Testis (tissue), 2 donors: ENCODE measurements around the gene ELL2.

Experiments used
- POLR2A ChIP-seq: fragments of 450-650 bp; IDR thresholded peaks from one replicate; pipeline ENCODE4 v1.6.1; 2017; ENCODE audit warnings: antibody characterized with exemption, mild to moderate bottlenecking, moderate library complexity
- TF ChIP-seq, protein P1 (sequence below), 3 experiments: fragments of 450-650 bp in 2 of 3; fragments of 200-600 bp in 1 of 3; sonication (generic) in 1 of 3; IDR thresholded peaks; one replicate each; pipeline ENCODE4 v1.5.1; 2016 to 2019; ENCODE audit warnings: antibody characterized with exemption in 3 of 3, mild to moderate bottlenecking in 2 of 3, moderate library complexity in 1 of 3

DNA sequence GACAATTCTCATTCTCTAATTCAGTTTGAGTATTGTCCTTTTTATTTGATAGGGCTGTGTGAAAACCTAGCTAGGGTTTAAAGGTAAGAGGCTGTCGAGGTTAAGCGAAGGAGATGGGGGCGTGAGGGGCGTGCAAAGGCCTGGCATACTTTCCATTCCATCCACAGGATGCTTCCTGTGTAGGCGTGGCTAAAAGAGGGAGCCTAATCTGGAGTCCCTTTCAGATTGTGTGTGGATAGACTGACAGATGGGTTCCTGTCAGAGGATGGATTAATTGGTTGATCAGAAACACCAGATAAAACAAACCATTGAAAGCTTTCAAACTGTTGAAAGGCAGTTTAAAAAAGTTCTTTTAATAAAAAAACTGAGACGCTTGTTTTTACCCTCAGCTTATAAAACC lies 1.1 kb upstream of the ELL2 start:
- TF ChIP-seq POLR2A: no peak
- TF ChIP-seq, protein P1, sequence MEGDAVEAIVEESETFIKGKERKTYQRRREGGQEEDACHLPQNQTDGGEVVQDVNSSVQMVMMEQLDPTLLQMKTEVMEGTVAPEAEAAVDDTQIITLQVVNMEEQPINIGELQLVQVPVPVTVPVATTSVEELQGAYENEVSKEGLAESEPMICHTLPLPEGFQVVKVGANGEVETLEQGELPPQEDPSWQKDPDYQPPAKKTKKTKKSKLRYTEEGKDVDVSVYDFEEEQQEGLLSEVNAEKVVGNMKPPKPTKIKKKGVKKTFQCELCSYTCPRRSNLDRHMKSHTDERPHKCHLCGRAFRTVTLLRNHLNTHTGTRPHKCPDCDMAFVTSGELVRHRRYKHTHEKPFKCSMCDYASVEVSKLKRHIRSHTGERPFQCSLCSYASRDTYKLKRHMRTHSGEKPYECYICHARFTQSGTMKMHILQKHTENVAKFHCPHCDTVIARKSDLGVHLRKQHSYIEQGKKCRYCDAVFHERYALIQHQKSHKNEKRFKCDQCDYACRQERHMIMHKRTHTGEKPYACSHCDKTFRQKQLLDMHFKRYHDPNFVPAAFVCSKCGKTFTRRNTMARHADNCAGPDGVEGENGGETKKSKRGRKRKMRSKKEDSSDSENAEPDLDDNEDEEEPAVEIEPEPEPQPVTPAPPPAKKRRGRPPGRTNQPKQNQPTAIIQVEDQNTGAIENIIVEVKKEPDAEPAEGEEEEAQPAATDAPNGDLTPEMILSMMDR (IDR thresholded peaks at IDR 0.05): no peak
